OCI-LY1 (cell line): ENCODE data around the gene RASL11A.

Experiments used
- CTCF ChIP-seq: fragments of 200-600 bp; sonication (generic), shearing (Covaris generic); IDR thresholded peaks from 2 replicates; pipeline ENCODE4 v1.5.1; 2017; ENCODE audit warnings: mild to moderate bottlenecking, antibody characterized with exemption, low read length, moderate library complexity, mixed read lengths
- EZH2 ChIP-seq: fragments of 200-600 bp; sonication (generic), shearing (Covaris generic); IDR thresholded peaks from 2 replicates; pipeline ENCODE4 v1.8.0; 2017; ENCODE audit warnings: borderline replicate concordance, mixed run types, mild to moderate bottlenecking, antibody characterized with exemption, low read length, moderate library complexity, mixed read lengths

- TF ChIP-seq CTCF (no peak), EZH2 (no peak)
Measured at GRCh38 chr13:27271570-27272096, 1.0 kb downstream of the RASL11A start.
